Activated naive CD8-positive, alpha-beta T cell treated with anti-CD3 and anti-CD28 coated beads, Interleukin-2, amount 10 ng/mL, durations not matched to agents 7 days and 5 days (primary cell): ENCODE results near the gene CYP4F2. TPM values are rescaled to one million over a fixed set of nuclear protein-coding genes. Genes with fewer than 3 reads are reported as not detected.
"Not testable (repeated sequence)": the region's sequence is repeated elsewhere in the genome, so short reads cannot be mapped to it uniquely, and the experiment has no call there.

Experiments
- ATAC-seq: fragments of 150-1000 bp; cut with Tn5 transposase; one replicate; pipeline ENCODE4 v1.10.0; 2021; ENCODE audit warnings: low read depth, moderate library complexity
- POLR2A ChIA-PET: fragments of 350-600 bp; sonication (Branson Sonifier 250); formaldehyde crosslinking; loops from one replicate; lab custom pipeline; 2021; ENCODE audit warnings: antibody characterized with exemption; lab: Charles Lee
- DNase-seq: peaks from one replicate; pipeline ENCODE4 v3.0.0; 2021
- H3K27ac Mint-ChIP-seq: one replicate; pipeline ENCODE4 v1.8.0; 2022; ENCODE audit warnings: mild to moderate bottlenecking, mixed read lengths
- H3K27me3 Mint-ChIP-seq: one replicate; pipeline ENCODE4 v1.8.0; 2022; ENCODE audit warnings: mild to moderate bottlenecking, moderate library complexity, mixed read lengths
- H3K36me3 Mint-ChIP-seq: one replicate; pipeline ENCODE4 v1.8.0; 2021; ENCODE audit warnings: mild to moderate bottlenecking, mixed read lengths
- H3K4me1 Mint-ChIP-seq: one replicate; pipeline ENCODE4 v1.8.0; 2021; ENCODE audit warnings: mixed read lengths
- H3K4me3 Mint-ChIP-seq: one replicate; pipeline ENCODE4 v1.8.0; 2022; ENCODE audit warnings: mild to moderate bottlenecking, moderate library complexity, mixed read lengths
- H3K9me3 Mint-ChIP-seq: one replicate; pipeline ENCODE4 v1.8.0; 2021; ENCODE audit warnings: mixed read lengths
- total RNA-seq, 2 experiments: library from RNA; stranded (reverse); gene quantifications; one replicate each; pipeline ENCODE4 v1.2.3, GENCODE V29; 2021

Gene CYP4F2
- total RNA-seq, 2 experiments from 2014 or later: 0.33 TPM; not detected in 1

DNA sequence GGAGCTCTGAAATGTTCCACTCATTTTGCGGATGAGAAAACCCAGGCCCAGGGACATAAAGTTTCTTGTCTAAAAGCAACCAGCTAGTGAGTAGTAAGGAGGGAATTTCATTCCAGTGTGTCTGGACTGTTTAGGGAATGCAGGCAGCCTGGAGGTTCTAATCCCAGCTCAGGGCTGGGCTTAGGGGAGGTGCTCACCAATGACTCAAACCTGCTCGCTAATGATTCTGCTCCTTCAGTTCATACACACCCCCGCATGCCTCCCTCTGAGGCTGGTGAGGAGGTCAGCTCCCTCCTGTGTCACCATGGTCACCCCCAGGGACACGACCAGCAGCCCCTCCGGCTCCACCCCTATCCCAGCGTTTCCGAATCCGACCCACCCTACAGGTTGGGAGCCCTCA lies 34.6 kb downstream of the CYP4F2 start:
- POLR2A ChIA-PET: no interaction called here
- no peak for ATAC-seq
- H3K4me1 Mint-ChIP-seq: no peaks in the 10 kb centered on the region

DNA sequence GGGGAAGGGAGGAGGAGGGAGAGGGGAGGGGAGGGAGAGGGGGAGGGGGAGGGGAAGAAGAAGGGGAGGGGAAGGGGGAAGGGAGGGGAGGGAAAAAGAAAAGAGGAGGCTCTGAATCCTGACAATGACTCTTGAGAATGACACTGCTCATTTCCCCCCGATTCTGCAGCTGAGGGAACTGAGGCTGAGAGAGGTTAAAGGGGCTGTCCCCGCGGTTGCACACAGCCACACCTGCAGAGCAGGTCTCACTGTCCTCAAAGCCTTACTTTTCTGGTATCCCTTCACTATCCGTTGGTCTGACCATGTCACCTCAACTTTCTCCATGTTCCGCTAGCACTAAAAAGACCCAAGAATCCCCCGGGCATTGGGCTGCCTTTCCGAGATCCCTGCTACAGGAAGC lies 35.4 kb downstream of the CYP4F2 start:
- Mint-ChIP-seq H3K36me3 (no peaks in the 10 kb centered on the region), H3K27ac (no peak overlapping the region)

More for the DNA sequence above, 34.6 kb downstream of the CYP4F2 start:
- no peak overlapping the region for H3K27ac Mint-ChIP-seq
- no peaks in the 10 kb centered on the region for H3K9me3 Mint-ChIP-seq
- no peaks in the 10 kb centered on the region for H3K27me3 Mint-ChIP-seq
- H3K4me3 Mint-ChIP-seq: no peak overlapping the region
- DNase-seq: no peak
- no peaks in the 10 kb centered on the region for H3K36me3 Mint-ChIP-seq

DNA sequence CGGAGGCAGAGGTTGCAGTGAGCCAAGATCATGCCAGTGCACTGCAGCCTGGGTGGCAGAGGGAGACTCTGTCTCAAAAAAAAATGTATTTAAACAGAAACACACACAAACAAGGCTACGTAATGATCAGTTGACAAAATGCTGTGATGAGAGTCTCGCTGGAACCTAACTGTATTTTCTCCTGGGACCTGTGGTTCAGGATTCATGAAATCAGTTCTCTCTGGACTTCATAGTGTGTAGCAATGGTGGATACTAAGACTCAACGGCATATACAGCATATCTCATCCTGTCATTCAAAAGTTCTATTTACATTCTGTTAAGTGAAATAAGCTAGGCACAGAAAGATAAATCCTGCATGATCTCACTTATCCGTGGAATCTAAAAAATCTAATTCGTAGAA lies 37.4 kb downstream of the CYP4F2 start:
- no peak overlapping the region for H3K4me3 Mint-ChIP-seq
- no peaks in the 10 kb centered on the region for H3K9me3 Mint-ChIP-seq
- H3K27me3 Mint-ChIP-seq: no peaks in the 10 kb centered on the region
- no peaks in the 10 kb centered on the region for H3K4me1 Mint-ChIP-seq
- POLR2A ChIA-PET: no interaction called here
- H3K27ac Mint-ChIP-seq: no peak overlapping the region
- H3K36me3 Mint-ChIP-seq: no peaks in the 10 kb centered on the region
- ATAC-seq (no peak), DNase-seq (no peak)

More for the DNA sequence above, 35.4 kb downstream of the CYP4F2 start:
- Mint-ChIP-seq H3K4me3 (no peak overlapping the region), H3K4me1 (no peaks in the 10 kb centered on the region), H3K27me3 (no peaks in the 10 kb centered on the region), H3K9me3 (no peaks in the 10 kb centered on the region)
- ATAC-seq (no peak), DNase-seq (no peak)
- POLR2A ChIA-PET: no interaction called here

DNA sequence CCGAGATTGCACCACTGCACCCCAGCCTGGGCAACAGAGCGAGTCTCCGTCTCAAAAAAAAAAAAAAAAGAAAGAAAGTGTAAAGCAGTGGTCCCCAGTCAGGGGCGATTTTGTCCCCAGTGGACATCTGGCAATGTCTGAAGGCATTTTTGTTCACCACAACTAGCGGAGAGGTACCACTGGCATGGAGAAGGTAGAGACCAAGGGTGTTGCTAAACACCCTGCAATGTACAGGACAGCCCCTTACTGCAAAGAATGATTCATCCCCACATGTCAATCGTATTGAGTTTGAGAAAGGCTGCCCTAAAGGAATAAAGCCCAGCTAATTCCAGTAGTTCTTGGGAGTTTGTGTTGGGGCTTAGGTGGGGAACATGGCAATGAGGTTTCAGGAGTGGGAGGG lies 38.7 kb downstream of the CYP4F2 start:
- POLR2A ChIA-PET: interaction anchor here (1.8 kb wide), 1 partner anchor 23 kb away, joined by 5 read pairs; no protein-coding TSS in a partner anchor
- no peak overlapping the region for H3K4me3 Mint-ChIP-seq
- no peaks in the 10 kb centered on the region for H3K27me3 Mint-ChIP-seq
- no peaks in the 10 kb centered on the region for H3K9me3 Mint-ChIP-seq
- H3K4me1 Mint-ChIP-seq: no peaks in the 10 kb centered on the region
- DNase-seq (no peak), ATAC-seq (no peak)
- H3K27ac Mint-ChIP-seq: no peak overlapping the region
- no peaks in the 10 kb centered on the region for H3K36me3 Mint-ChIP-seq

DNA sequence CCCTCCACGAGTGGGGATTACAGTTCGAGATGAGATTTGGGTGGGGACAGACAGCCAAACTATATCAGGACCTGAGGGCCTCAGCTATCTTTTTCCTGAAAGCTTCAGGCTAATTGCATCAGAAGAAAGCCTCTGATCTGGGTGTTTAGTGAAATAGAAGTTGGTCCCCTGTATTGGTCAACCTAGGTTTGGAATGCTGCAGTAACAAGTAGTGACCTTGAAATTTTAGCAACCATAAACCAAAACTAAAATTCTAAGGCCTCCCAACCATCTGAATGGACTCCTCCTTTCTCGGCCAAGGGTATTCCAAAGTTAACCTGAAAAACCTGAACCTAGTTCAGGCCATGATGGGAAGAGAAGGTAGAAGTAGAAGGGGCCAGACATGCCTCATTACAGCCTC lies 47.5 kb downstream of the CYP4F2 start:
- Mint-ChIP-seq H3K27me3 (peaks cover 6% of the 10 kb centered on the region), H3K4me1 (peaks cover 5% of the 10 kb centered on the region), H3K9me3 (no peaks in the 10 kb centered on the region), H3K36me3 (no peaks in the 10 kb centered on the region), H3K27ac (no peak overlapping the region), H3K4me3 (no peak overlapping the region)
- POLR2A ChIA-PET: no interaction called here
- DNase-seq: no peak
- ATAC-seq: no peak

DNA sequence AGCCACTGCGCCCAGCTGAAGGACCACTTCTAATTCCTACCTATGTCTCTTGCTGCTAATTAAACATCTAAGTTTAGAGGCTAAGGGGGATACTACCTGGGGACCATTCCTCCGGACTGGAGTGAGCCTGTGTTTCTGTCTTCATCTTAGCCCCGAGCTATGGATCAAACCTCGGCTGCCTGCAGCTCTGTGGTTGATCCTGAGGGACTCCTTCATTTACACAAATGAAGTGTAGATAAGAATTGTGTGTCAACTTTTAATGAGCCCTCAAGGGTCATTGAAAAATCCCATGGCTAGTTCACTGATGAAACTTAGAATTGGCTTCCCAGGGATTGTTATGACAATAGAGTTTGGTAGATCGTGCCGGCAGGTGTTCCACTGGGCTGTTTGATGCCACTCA lies 51.0 kb downstream of the CYP4F2 start:
- DNase-seq: no peak
- Mint-ChIP-seq H3K27me3 (peaks cover 6% of the 10 kb centered on the region), H3K4me1 (peaks cover 25% of the 10 kb centered on the region), H3K36me3 (no peaks in the 10 kb centered on the region), H3K27ac (no peak overlapping the region), H3K4me3 (no peak overlapping the region), H3K9me3 (no peaks in the 10 kb centered on the region)
- ATAC-seq: no peak
- POLR2A ChIA-PET: interaction anchor here (1.0 kb wide), 1 partner anchor 10 kb away, joined by 3 read pairs; no protein-coding TSS in a partner anchor

DNA sequence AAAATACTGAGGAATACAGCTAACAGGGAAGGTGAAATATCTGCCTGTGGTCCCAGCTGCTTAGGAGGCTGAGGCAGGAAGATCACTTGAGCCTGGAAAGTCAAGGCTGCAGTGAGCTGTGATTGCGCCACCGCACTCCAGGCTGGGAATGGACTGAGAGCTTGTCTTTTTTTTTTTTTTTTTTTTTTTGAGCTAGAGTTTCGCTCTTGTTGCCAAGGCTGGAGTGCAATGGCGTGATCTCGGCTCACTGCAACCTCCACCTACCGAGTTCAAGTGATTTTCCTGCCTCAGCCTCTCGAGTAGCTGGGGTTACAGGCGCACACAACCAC lies 54.0 kb downstream of the CYP4F2 start:
- H3K4me3 Mint-ChIP-seq: not testable (repeated sequence)
- peak overlapping the region; percentile 69 for H3K27ac Mint-ChIP-seq

DNA sequence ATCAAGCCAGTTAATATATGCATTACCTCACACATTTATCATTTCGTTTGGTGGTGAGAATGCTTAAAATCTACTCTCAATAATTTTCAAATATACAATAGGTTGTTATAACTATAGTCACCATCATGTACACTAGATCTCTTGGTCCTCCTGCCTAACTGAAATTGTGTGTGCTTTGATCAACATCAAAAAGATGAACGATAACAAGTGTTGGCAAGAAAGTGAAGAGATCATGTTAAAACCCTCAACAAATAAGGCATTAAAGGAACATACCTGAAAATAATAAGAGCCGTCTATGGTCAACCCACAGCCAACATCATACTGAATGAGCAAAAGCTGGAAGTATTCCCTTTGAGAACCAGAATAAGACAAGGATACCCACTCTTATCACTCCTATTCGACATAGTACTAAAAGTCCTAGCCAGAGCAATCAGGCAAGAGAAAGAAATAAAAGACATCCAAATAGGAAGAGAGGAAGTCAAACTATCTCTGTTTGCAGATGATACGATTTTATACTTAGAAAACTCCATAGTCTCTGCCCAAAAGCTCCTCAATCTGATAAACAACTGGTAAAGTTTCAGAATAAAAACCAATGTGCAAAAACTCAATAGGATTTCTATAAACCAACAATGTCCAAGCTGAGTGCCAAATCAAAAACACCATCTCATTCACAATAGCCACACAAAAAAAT lies 54.5 kb downstream of the CYP4F2 start:
- Mint-ChIP-seq H3K4me3 (no peak overlapping the region), H3K4me1 (peaks cover 27% of the 10 kb centered on the region), H3K36me3 (no peaks in the 10 kb centered on the region), H3K27ac (peak overlapping the region; percentile 69), H3K9me3 (no peaks in the 10 kb centered on the region), H3K27me3 (peaks cover 6% of the 10 kb centered on the region)
- ATAC-seq: no peak
- DNase-seq: no peak
- POLR2A ChIA-PET: interaction anchor here (1.4 kb wide), 1 partner anchor 21 kb away, joined by 3 read pairs; no protein-coding TSS in a partner anchor

More for the DNA sequence above, 54.0 kb downstream of the CYP4F2 start:
- not testable (repeated sequence) for DNase-seq, ATAC-seq, H3K9me3 Mint-ChIP-seq, H3K27me3 Mint-ChIP-seq, H3K36me3 Mint-ChIP-seq
- POLR2A ChIA-PET: interaction anchor here (0.9 to 1.4 kb wide), 4 partner anchors 10 to 528 kb away, joined by 3 to 6 read pairs (median 4); no protein-coding TSS in a partner anchor
- H3K4me1 Mint-ChIP-seq: peaks cover 25% of the 10 kb centered on the region

DNA sequence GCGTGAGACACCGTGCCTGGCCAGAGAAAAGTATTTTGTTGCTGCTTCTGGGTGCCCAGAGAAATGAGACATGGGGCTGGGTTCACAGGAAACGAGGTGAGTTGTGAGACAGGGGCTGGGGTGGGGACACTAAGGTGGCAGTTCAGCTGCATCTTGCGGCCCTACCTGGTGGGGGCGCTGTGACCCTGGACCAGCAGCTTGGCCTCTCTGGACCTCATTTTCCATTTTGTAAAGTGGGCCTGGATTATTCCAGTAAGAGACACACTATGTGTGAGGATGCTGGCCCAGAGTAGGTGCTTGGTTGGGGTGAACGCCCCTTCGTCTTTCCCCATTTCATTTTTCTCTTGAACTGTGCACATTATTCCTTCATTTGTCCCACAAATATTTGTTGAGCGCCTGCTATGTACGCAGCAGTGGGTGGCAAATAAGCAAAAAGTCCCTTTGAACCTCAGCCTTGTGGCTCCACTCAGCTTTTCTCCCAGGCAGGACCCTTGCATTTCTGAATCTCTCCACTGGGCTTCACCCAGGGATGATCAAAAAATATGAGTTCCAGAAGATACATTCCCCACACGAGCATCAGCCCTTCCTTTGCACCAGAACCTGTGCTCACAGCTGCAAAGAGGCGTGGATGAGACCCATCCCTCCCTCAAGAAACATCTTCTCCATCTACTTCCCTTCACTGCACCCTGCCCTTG lies 55.9 kb downstream of the CYP4F2 start:
- peaks cover 33% of the 10 kb centered on the region for H3K4me1 Mint-ChIP-seq
- no peaks in the 10 kb centered on the region for H3K36me3 Mint-ChIP-seq
- DNase-seq (peak; percentile 44), ATAC-seq (no peak)
- POLR2A ChIA-PET: no interaction called here
- peaks cover 6% of the 10 kb centered on the region for H3K27me3 Mint-ChIP-seq
- H3K9me3 Mint-ChIP-seq: no peaks in the 10 kb centered on the region
- H3K27ac Mint-ChIP-seq: no peak overlapping the region
- H3K4me3 Mint-ChIP-seq: no peak overlapping the region

DNA sequence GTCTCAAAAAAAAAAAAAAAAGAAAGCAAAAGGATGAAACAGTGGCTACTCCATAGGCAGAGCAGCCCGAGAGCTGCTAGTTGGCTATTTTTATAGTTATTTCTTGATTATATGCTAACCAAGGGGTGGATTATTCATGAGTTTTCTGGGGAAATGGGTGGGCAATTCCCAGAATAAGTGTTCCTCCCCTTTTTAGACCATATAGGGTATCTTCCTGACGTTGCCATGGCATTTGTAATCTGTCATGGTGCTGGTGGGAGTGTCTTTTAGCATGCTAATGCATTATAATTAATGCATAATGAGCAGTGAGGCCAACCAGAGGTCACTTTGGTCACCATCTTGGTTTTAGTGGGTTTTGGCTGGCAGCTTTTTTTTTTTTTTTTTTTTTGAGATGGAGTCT lies 57.0 kb downstream of the CYP4F2 start:
- H3K4me3 Mint-ChIP-seq: no peak overlapping the region
- peaks cover 35% of the 10 kb centered on the region for H3K4me1 Mint-ChIP-seq
- POLR2A ChIA-PET: interaction anchor here (0.7 kb wide), 1 partner anchor 317 kb away, joined by 3 read pairs; no protein-coding TSS in a partner anchor
- peaks cover 4% of the 10 kb centered on the region for H3K27me3 Mint-ChIP-seq
- no peaks in the 10 kb centered on the region for H3K9me3 Mint-ChIP-seq
- H3K27ac Mint-ChIP-seq: no peak overlapping the region
- DNase-seq (no peak), ATAC-seq (no peak)
- peaks cover 1% of the 10 kb centered on the region for H3K36me3 Mint-ChIP-seq

DNA sequence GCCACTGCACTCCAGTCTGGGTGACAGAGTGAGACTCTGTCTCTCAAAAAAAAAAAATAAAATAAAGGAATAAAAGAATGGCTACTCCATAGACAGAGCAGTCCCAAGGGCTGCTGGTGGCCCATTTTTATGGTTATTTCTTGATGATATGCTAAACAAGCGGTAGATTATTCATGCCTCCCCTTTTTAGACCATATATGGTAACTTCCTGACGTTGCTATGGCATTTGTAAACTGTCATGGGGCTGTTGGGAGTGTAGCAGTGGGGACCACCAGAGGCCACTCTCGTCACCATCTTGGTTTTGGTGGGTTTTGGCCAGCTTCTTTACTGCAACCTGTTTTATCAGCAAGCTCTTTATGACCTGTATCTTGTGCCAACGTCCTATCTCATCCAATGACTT lies 58.0 kb downstream of the CYP4F2 start:
- Mint-ChIP-seq H3K4me1 (peaks cover 32% of the 10 kb centered on the region), H3K27ac (peak overlapping the region; percentile 39)
- not testable (repeated sequence) for H3K4me3 Mint-ChIP-seq, DNase-seq, H3K9me3 Mint-ChIP-seq, H3K27me3 Mint-ChIP-seq, H3K36me3 Mint-ChIP-seq, ATAC-seq
- POLR2A ChIA-PET: interaction anchor here (0.7 kb wide), 1 partner anchor 235 kb away, joined by 5 read pairs; no protein-coding TSS in a partner anchor

DNA sequence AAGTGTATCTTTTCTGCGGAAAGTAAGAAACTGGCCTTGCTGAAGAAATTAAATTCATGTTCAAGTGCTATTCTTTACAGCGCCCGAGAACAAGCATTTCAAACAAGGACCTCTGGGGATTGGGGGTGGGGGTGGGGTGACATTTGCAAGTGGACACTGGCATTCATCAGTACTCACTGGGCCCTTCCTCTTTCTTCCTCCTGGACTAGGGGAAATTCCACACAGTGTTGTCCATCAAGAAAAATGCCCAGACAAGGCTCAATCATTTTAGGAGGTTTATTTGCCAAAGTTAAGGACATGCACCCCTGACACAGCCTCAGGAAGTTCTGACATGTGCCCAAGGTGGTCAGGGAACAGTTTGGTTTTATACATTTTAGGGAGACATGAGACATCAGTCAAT lies 59.5 kb downstream of the CYP4F2 start:
- ATAC-seq (no peak), DNase-seq (no peak)
- Mint-ChIP-seq H3K4me1 (peaks cover 23% of the 10 kb centered on the region), H3K4me3 (peak overlapping the region; percentile 9), H3K27me3 (peaks cover 3% of the 10 kb centered on the region), H3K9me3 (no peaks in the 10 kb centered on the region), H3K27ac (no peak overlapping the region), H3K36me3 (peaks cover 2% of the 10 kb centered on the region)
- POLR2A ChIA-PET: interaction anchor here (2.3 kb wide), 1 partner anchor 232 kb away, joined by 8 read pairs; no protein-coding TSS in a partner anchor

DNA sequence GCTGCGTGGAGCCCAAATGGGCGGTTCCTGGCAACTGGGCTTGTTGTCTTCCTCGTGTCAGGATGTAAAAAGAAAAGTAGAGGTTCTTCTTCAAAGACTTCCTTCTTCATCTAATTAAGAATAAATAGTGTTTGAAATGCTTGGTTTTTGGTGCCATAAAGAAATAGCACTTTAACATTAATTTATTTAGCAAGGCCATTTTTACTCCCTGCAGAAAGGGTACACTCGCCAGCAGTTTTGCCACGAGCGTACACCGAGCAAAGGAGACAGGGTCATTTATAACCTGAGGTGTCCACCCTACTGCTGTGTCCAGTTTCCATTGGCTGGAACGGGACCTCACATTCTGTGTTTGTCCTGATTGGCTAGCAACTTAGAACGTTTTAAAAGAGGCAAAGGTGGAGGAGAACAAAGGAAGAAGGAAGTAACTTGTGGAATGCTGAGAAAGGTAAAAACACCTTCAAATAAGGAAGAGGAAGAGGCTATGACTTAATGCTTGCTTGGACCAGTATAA lies 60.6 kb downstream of the CYP4F2 start:
- peaks cover 3% of the 10 kb centered on the region for H3K27me3 Mint-ChIP-seq
- peaks cover 2% of the 10 kb centered on the region for H3K36me3 Mint-ChIP-seq
- H3K9me3 Mint-ChIP-seq: no peaks in the 10 kb centered on the region
- no peak for DNase-seq
- H3K4me3 Mint-ChIP-seq: peak overlapping the region; percentile 97
- POLR2A ChIA-PET: interaction anchor here (0.6 to 2.3 kb wide), 15 partner anchors 9 to 363 kb away, joined by 3 to 9 read pairs (median 3); partner anchors contain the start of genes FAM32A and TPM4
- H3K4me1 Mint-ChIP-seq: peaks cover 18% of the 10 kb centered on the region
- peak; percentile 2 for ATAC-seq
- H3K27ac Mint-ChIP-seq: peak overlapping the region; percentile 100
